HG02571 (cell line): ENCODE data around the gene ZNF45.
"Not testable (repeated sequence)": the region's sequence is repeated elsewhere in the genome, so short reads cannot be mapped to it uniquely, and the experiment has no call there.

Source experiments
- ATAC-seq: cut with Tn5 transposase; IDR thresholded peaks from one replicate; pipeline ENCODE4 v1.9.1; 2021; ENCODE audit warnings: mild to moderate bottlenecking, moderate library complexity; ENCODE audit not compliant: unreplicated experiment

ZNF45 gene

GRCh38 chr19:43914051-43914450 is 21.0 kb downstream of the ZNF45 start:
- ATAC-seq, result no peak

DNA sequence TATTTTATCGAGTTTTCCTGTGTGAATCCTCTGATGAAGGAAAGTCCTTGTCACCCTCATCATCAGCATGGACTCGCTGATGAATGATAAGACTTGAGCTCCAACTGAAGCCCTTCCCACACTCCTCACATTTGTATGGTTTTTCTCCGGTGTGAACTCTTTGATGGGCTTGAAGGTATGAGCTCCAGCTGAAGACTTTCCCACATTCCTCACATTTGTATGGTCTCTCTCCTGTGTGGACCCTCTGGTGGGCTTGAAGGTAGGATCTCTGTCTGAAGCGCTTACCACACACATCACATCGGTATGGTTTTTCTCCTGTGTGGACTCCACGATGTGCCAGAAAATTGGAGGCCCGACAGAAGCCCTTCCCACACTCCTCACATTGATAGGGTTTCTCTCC is 21.7 kb downstream of the ZNF45 start:
- ATAC-seq, result no peak

DNA sequence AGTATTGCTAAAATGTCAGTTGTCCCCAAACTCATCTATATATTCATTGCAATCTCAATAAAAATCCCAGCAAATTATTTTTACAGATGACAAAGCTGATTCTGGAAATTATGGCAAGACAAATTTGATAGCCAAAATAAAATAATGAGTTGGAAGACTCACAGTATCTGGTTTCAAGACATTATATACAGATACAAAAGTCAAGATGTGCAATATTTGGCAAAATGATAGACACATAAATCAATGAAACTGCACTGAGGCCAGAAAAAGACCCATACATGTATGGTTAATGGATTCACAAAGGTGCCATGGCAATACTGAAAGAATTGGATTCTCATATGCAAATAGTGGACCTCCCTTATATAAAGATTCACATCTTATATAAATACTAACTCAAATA is 24.2 kb downstream of the ZNF45 start:
- ATAC-seq, result no peak

DNA sequence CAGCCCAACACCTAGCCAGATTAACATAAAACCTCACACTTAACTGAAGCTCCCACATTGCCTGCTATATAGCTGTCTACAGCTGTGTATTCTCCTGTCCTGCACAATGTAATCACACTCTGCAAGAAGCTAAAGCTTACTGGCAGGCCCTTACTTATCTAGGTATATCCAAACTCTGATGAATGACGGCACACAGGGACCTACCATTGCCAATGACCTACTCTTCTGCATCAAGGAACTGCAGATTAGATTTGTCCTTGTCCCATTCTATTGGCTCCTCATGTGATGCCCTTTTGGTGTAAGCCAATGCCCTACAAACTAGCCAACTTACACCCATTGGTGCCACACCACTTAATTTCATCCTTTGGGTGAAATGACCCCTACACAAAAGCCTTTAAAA is 26.4 kb downstream of the ZNF45 start:
- ATAC-seq, result no peak

DNA sequence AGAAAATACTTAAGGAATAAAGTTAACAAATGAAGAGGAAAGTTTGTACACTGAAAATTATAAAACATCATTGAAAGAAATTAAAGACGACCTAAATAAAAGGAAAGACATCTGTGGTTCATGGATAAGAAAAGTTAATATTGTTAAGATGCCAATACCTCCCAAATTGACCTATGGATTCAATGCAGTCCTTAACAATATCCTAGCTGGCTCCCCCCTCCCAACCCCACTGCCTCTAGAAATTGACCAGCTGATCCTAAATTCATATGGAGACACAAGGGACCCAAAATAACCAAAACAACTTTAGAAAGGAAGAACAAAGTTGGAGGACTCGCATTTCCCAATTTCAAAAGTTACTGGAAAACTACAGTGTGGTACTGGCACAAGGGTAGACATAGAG is 28.3 kb downstream of the ZNF45 start:
- no peak for ATAC-seq

- ATAC-seq, result no peak
These were observed 29.2 kb downstream of the ZNF45 start for GRCh38 chr19:43905897-43906296.

GRCh38 chr19:43902399-43902798 is 32.7 kb downstream of the ZNF45 start:
- no peak for ATAC-seq

DNA sequence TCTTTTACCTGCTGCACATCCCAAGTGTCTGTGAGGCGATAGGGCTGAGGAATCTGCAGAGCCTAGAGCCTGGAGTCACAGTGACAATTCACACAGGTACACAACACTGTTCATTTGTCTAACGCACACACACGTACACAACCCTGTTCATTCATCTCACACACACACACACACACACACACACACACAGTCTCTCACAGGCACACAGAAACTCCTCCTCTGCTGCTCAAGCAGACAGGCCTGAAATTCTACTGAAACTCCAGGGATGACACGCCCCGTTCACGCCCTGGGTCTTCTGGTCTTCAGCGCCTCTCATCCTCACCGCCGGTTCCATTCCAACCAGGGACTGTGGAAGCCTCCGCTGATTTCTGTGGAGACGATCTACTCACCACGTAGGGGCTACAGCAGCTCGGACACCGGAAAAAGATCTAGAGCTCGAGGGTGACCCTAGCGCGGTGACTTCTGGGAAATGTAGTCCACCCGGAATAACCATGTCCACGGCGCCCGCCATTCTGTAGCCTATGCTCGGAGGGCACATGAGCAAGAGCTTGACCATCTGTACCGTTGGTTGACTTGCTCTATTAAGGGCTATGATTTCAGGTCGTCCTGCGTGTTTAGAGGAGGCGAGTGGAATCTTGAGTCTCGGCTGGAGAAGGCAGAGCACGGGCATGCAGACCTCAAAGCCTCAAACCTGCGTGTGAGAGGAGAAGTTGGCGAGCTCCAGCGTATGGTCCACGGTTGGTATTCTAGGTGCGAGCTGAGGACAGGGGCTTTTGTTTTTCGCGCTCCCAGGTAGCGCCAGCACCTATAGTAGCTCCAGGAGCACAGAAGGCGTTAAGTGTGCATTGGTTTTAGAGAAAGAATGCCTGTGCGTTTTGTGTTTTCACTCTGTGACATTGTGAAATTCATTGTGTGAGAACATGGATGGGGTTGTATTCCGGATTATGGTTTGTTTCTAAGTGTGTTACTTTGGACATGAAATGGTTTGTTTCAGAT is 33.4 kb downstream of the ZNF45 start:
- ATAC-seq, result peak; percentile 83

GRCh38 chr19:43895727-43896308 is 39.3 kb downstream of the ZNF45 start:
- no peak for ATAC-seq

GRCh38 chr19:43883864-43884263 is 51.2 kb downstream of the ZNF45 start, which contains the start of gene ZNF404:
Gene ZNF404, minus strand, starts transcription at chr19:43883964.
- no peak for ATAC-seq

- ATAC-seq, result no peak
These were observed 54.6 kb downstream of the ZNF45 start for GRCh38 chr19:43880483-43880882.

GRCh38 chr19:43872547-43873336 is 62.3 kb downstream of the ZNF45 start:
- ATAC-seq, result no peak

GRCh38 chr19:43866923-43867322 is 68.2 kb downstream of the ZNF45 start:
- not testable (repeated sequence) for ATAC-seq
